HG03575 (cell line): Measurements from ENCODE around the gene CNBD2.
A peak's percentile ranks its signal among the peaks of the same experiment; 100 is the strongest.
"Not testable (repeated sequence)": the region's sequence is repeated elsewhere in the genome, so short reads cannot be mapped to it uniquely, and the experiment has no call there.

Source experiments
- ATAC-seq: cut with Tn5 transposase; IDR thresholded peaks from one replicate; pipeline ENCODE4 v1.9.1; 2021; ENCODE audit not compliant: unreplicated experiment, insufficient number of reproducible peaks, low FRiP score; ENCODE audit errors: extremely low read depth

Gene CNBD2

DNA sequence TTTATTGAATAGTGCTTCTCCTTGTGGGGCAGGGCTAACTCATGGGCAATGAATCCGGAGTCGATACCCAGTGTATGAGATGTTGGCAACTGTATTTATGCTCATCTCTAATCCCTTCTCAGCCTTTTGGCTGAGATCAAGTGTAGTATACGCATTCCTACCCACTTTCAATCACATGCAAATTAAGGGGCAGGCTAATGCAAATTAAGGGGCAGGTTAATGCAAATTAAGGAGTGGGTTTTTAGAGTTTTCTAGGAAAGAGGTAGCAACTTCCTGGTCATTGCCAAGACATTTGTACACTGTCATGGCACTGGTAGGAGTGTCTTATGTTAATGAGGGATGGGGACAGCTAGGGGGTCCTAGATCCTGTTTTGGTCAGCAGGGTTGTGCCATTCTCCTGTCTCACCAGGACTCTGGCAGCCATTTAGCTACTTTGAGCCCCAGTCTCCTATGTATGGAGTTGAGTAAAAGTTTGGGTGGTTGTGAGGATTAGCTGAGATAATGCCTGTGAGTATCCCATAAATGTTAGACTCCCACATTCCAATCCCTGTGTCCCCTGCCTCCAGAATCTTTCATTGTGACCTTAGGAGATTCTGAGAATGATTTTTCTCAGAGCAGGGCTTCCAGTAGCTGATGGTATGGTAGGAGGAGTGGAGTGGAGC, at the start of gene CNBD2:
Gene CNBD2, plus strand, starts transcription at position 612 of the 662 bp plus-strand sequence. CDS start 173 bp downstream, outside the sequence.
- no peak for ATAC-seq

DNA sequence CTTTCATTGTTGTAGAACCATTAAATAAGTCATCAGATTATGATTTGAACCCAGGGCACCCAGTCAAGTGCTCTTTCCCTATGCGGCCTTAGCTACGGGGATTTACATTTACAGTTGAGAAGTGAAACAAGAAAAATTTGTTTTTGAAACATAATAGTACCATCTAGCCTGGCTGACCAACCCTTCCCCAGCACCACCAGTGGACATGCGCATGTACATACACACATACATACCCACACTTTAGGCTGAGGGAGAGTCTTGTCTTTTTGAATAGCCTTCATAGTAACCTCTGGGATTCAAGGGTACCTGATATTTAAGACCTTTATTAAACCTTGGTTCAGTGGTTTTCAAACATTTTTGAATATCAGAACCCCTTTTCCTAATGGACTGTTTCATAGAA, 47.9 kb upstream of the CNBD2 start:
- no peak for ATAC-seq

DNA sequence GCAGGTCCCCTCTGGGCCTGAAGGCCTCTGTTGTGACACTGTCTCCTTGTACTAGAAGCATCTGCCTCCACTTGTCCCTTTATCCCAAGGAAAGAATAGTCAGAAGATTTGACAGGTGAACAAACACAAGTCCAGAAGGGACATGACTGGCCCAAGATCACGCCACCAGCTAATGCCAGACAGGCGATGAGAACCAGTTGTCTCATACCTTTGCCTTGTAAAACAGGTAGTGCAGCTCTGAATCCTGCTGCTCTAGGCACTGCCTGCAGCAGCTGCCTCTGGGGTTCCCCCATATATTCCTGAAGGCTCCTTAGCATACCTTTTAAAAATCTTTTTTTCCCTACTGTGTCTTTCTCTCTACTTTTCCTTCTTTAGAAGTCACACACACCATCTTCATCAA, 39.1 kb upstream of the CNBD2 start:
- no peak for ATAC-seq

DNA sequence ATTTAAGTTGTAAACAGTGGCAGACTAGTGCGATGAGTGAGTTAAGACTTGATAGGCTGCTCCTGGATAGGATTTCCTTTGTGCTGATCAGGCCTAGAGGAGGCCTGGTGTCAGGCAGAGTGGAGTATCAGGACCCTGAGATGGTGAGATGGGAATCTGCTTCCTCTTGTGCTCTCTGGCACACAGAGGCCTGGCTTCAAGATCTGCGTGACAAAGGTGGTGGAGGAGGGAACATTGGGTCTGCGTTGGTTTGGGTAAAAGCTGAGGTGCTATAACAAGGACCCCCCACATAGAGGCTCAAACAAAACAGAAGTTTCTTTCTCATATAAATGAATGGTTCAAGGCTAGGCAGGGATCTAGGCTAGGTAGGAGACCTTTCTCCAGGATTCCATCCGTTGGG, 34.3 kb upstream of the CNBD2 start:
- no peak for ATAC-seq

DNA sequence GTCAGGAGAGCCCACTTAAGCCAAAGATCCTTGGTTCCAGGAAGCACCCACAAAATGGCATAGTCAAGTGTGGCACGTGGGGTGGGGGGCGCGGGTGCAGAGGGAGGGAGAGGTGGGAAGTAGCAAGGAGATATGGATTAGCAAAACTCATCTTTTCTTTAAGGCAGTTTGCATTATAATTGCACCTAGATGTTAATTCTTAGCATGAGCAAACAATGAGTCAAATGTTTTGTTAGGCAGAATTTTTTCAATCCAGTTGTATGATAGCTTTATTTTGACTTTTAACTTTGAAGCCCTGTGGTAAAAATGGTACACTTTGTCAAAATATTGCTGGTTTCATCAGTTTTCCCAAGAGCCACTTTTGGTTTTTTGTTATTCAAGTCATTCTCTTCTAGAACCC, 29.1 kb upstream of the CNBD2 start:
- no peak for ATAC-seq

DNA sequence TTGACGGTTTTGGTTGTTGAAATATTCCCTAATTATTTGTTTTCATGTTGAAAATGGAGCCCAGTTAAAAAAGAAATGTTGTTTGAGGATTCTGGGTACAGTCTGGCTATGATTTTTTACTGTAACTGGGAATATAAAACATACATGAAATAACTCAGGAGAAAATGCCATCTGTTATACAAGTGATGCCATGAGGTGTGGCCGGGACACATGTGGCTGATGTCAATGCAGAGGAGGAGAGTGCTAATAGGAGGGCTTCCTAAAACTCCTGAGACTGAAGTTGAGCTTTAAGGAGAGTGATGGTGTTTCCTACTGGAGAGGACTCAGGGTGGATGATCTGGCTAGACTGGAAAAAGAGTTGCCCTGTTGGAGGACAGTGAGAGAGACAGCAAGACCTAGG, 26.8 kb upstream of the CNBD2 start:
- no peak for ATAC-seq

DNA sequence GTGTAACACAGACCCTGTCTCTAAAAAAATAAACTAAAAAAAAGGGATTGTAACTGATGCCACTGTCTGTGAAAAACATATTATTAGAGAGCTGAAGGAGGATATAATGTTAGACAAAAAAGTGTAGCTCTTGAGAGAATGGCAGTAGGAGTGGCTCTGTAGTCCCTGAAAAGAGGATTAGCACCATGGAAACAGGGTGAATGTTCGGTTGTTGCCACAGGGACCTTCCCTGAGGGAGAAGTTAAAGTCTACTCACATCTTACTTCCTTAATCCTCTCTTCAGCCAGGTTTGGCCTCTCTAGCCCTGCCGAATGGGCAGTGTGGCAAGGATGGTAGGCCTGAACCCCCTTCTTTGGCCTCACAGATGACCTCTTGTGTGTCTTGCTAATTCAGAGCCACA, 26.1 kb upstream of the CNBD2 start:
- no peak for ATAC-seq

DNA sequence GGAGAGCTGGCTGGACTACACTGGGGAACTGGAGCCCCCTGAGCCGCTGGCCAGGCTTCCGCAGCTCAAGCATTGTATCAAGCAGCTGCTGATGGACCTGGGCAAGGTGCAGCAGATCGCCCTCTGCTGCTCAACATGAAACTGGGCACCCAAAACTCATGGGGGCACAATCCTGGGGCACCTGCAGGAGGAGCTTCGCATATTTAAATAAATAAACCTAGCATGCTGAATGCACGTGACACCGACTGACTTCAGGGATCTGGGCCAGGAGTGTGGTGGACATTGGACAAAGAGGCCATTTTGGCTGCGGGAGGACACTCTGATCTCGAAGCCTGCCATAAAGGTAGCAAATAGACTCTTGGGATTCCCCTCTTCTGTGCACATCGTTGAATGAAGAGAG, 20.9 kb upstream of the CNBD2 start:
- no peak for ATAC-seq

DNA sequence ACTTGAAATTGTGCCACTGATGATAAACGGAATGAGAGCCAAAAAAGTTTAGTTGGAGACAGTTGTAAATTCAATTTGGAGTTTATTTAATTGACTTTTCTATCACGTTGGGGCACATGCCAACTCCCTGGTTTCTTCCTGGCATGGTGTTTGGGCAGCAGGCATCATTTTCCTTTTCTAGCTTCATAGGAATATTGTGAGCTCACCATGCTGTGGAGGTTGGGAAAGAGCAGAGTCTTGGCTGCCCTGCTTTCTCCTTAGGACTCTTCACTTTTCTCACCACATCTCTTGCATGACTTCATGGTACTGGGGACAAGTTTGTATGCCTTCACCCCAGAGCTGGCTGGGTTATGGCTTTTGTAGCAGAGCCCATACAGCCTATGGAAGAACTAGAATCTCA, 20.5 kb upstream of the CNBD2 start:
- no peak for ATAC-seq

DNA sequence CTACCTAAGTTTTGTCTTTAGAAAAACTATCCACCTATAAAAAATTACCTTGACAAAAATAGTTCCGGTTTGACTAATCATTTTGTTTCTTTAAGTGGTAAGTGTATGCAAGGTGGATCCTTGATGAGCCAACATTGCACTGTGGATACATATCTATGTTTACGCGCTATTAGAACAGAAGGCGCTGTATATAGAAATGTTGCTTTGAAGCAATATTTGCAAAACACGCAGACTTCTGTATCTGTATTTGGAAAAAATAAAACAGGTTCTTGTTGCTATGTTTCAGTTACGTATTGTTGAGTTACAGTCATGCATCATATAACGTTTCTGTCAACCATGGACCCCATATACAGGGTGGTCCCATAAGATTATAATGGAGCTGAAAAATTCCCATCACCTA, 18.3 kb upstream of the CNBD2 start:
- ATAC-seq: no peak

DNA sequence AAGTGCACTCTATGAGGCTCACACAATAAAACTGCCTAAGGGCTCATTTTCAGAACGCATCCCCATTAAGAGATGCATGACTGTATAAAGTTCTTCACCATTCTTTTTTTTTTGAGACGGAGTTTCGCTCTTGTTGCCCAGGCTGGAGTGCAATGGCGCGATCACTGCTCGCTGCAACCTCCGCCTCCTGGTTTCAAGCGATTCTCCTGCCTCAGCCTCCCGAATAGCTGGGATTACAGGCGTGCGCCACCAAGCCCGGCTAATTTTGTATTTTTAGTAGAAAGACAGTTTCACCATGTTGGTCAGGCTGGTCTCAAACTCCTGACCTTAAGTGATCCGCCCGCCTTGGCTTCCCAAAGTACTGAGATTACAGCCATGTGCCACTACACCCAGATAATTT, 16.3 kb upstream of the CNBD2 start:
- not testable (repeated sequence) for ATAC-seq

DNA sequence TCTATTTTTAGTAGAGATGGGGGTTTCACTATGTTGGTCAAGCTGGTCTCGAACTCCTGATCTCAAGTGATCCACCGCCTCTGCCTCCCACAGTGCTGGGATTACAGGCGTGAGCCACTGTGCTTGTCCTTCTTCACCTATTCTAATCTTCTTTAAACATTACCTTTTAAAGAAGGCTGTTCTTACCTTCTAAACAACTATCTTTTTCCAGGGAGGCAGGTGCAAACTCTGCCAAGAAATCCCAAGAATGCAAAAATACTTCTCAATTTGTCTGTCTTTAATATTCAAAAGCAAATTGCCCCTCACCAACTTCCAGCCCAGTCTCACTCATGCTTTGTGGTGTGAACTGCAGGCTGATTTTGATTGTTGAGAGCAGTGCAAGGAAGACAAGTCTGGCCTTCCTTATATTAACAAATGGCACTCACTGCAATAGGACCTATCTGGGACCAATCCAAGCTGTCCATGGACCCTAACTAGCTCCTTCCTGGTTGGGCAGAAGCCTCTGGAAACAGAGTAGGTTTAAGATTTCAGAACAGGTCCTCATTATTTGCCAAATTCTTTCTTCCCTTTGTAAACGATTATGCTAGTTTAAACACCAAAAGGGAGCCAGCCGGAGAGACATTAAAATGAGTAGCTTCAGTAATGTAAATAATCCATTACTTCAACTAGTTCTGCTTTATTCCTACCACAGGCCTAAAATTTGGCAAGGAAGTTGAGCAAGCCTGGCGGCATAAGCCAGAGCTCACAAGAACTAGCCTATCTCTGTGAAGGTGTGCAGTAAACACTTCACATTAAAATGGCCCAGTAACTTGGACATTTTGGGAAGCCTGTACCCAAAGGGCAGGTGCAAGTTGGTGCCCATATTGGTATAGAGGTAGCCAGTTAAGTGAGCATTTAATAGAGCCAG, 15.7 kb upstream of the CNBD2 start:
- no peak for ATAC-seq

DNA sequence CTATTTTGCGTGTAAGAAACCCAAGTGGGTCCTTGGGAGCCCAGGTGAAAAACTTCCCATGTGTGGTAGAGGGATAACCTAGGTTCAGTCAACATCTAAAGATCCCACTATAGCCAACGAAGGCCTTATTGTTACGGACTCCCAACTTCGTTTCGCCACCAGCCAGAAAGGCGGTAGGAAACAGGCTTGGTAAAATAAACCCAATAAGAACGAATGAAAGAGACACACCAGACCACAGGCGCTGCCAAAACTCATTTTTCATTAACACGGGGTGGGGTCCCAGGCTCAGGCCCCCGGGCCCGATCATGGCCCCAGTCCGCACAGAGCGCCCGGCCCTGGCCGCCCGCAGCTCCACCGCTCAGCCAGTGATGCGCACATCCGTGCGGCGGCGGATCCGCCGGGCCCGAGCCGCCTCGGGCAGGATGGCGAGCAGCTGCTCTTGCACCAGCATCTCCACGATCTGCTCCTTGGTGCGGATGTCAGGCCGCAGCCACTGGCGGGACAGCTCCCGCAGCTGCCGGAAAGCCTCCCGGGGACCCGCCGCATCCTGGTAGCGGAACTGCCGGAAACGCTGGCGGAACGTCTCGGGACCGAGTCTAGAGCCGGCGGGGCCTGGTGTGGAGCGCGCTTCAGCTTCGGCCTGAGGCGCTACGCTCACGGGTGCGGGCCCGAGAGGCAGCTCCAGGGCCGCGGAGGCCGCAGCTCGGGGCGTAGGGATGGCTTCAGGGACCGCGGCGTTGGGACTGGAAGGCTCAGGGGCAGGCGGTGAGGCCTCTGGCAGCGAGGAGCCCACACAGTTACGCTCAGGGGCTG, 14.8 kb upstream of the CNBD2 start:
- no peak for ATAC-seq

DNA sequence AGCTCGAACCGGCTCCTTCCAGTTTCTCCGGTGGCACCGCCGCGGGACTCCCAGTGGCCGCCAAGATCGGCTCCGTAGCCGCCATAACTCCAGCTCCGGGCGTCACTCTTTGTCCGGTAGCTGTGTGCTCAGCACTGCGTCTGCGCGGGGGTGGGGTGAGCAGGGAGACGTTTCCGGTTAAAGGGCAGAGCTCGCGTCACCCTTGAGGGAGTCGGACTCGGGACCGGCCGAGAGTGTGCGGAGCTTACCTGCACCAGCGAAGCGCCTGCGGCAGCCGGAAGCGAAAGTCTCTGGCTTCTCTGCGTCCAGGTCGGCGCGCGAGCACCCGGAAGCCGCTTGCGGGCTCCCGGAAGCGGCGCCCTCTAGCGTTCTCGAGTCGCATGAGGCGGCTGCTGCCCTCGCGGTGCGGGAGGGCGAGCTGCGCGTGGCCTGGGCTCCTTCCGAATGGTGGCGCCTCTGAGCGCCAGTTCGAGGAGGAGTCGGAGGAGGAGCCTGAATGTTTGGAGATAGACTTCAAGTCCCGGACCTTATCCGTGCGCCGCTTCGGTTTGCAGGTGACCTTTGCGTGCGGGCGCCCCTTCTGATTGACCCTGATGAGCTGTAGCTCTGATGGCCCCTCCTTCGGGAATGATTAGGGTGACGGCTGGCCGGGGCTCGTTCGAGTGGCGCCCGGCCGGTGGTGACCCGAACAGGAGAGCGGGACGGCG, 14.0 kb upstream of the CNBD2 start, which contains the start of gene SCAND1:
Gene SCAND1, minus strand, starts transcription at position 303 of the 707 bp plus-strand sequence. Its CDS starts 218 bp downstream, at position 85.
- ATAC-seq: peak; percentile 54

DNA sequence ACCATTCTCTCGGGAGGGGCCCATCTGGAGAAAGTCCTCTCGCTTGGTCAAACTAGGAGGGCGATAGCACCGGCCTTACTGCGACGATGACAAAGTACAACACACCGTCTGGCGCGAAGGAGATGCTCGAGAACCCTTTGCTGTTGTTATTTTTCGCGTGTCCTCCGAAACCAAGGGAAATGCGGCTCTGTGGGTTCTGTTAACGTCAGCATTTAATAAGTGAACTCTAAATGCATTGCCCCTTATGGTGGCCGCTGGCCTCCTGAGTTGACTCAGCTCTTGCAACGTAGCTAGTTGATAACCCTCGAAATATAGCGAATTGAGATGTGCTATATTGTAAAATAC, 13.5 kb upstream of the CNBD2 start:
- ATAC-seq: no peak

DNA sequence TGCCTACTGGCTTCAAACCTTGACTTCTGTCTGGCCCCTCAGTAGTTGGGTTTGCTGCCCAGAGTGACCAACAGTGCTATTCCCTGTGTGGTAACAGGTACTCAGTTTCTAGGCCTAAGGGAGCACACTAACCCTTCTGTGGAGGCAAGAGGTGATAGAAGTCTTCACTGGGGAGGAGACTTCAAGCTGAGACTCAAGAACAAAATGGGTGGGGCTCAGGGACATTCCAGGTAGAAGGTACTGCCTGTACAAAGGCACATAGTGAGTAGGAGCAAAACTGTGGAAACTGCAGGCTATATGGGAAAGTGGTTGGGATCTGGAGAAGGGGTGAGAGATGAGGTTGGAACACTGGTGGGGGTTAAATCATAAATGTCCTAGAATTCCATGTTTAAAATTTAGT, 11.8 kb upstream of the CNBD2 start:
- no peak for ATAC-seq

DNA sequence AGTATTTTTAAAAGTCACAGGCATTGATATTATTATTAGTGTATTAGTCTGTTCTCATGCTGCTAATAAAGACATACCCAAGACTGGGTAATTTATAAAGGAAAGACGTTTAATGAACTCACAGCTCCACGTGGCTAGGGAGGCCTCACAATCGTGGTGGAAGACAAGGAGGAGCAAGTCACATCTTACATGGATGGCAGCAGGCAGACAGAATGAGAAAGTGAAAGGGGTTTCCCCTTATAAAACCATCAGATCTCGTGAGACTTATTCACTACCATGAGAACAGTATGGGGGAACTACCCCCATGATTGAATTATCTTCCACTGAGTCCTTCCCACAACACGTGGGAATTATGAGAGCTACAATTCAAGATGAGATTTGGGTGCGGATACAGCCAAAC, 9.1 kb upstream of the CNBD2 start:
- ATAC-seq: not testable (repeated sequence)

DNA sequence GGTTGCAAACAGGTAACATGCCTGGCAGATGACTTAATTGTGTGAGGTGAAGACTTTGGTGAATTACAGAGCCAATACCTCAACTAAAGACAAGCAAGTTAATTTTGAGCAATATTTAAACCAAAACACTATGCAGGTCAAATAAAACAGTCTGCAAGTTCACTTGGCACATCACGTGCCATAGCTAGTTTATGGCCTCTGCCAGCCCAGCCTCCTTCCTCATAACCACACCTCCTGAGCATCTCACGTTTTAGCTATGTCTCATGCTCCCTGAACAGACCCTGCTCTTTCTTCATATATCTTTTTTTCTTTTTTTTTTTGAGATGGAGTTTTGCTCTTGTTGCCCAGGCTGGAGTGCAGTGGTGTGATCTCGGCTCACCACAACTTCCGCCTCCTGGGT, 4.5 kb upstream of the CNBD2 start:
- ATAC-seq: no peak

DNA sequence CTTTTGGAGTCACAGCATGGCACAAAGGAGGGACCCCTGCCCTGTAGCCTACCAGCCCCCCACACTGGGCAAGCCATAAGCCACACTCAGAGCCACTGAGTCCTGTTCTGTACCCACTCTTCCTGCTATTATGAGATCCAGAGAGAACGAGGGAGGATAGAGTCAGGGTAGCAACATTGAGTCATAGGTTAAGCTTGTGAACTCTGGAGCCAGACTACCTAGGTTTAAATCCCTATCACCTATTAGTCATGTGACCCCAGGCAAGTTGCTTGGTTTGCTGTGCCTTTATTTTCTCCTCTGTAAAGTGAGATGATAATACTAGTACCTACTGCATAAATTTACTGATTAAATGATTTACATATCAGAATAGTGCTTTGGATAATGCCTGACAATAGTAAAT, 540 bp downstream of the CNBD2 start:
- ATAC-seq: no peak
